A549 treated with AZD2906 at 1 μM for 4 hours (cell line): ENCODE results near the gene HLTF. TPM values are rescaled to one million over a fixed set of nuclear protein-coding genes. Genes with fewer than 3 reads are reported as not detected.

Experiments used
- total RNA-seq: library from RNA; stranded (reverse); fragments of 200-300 nt; extraction: Qiagen RNA extraction; gene quantifications from 5 replicates; pipeline ENCODE4 v1.2.3, GENCODE V29; 2022

Gene HLTF
- 11.4 to 19.3 TPM (median 14.2 TPM) in 5 replicates for total RNA-seq

GRCh38 chr3:149086232-149086988 is at the start of gene HLTF:
HLTF (minus strand) TSS chr3:149086533; CDS start chr3:149086336, 197 bp downstream.

GRCh38 chr3:149129326-149130205 is 43.2 kb upstream of the HLTF start, which contains the start of gene HPS3:
HPS3 (plus strand) TSS chr3:149129638; CDS start chr3:149129724, 86 bp downstream.

DNA sequence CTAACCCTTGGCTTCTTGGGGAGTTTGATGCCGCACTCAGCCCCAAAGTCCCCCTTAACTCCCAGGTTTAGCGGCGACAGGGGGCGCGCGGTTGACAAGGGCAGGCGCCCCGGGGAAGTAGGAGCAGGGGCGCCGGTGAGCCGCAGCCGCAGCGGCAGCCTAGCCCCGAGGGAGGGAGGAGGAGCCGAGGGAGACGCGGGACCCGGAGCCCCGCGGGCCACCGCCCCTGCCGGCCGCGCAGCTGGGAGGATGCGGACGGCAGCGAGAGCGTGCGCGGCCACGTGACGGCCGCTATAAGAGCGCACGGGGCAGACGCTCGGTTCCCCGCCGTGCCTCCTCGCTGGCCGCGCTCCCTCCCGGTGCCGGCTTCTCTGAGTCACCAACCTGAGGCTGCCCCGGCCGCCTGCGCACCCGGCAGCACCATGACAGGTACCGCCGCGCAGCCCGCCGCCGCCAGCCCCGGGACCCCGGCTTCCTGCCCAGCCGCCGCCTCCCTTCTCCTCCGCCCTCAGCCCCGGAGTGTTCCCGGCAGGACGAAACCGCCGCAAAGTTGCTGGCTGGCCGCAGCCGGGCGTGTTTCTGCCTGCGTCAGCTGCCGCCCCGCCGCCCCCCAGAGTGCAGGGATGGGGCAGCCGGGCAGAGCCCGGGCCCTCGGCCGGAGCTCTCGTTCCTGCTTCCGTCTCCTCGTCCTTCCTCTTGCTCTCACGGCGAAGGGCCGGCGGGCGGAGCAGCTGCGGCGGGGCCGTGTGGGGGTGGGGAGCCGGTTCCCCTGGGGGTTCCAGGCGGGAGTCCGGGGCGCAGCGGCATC is 94.9 kb downstream of the HLTF start, which contains the start of gene GYG1:
GYG1 (plus strand) TSS at position 322 of the 808 bp plus-strand sequence; CDS start at position 423, 101 bp downstream.

Other genes starting within 250 kb of the HLTF start
- gene CPA3, start 221.2 kb downstream of the HLTF start, total RNA-seq: not detected in 5 replicates
- 30.7 to 42.5 TPM (median 33.5 TPM) in 5 replicates for gene GYG1, start 95.0 kb downstream of the HLTF start, total RNA-seq
- 30.8 to 33.9 TPM (median 33.0 TPM) in 5 replicates for gene HPS3, start 43.1 kb upstream of the HLTF start, total RNA-seq
- 3.4 to 7.4 TPM (median 6.1 TPM) in 5 replicates for gene CP, start 135.3 kb upstream of the HLTF start, total RNA-seq
- gene TM4SF18, start 247.1 kb upstream of the HLTF start, total RNA-seq: 27.2 to 41.6 TPM (median 29.5 TPM) in 5 replicates